Spleen (tissue), 11 donors: ENCODE data around the gene SYT14. TPM values are rescaled to one million over a fixed set of nuclear protein-coding genes. Genes with fewer than 3 reads are reported as not detected.
"Not testable (repeated sequence)": the region's sequence is repeated elsewhere in the genome, so short reads cannot be mapped to it uniquely, and the experiment has no call there.

Source experiments
- DNase-seq: peaks from one replicate; pipeline ENCODE4 v3.0.0-alpha.2; 2020
- H3K27ac ChIP-seq, 8 donors: fragments of 200-600 bp; sonication (generic) in 7 of 8; 1 replicate in 4 of 8; 2 replicates in 4 of 8; pipeline versions ENCODE4 v1.5.0 to v1.8.0; 2016 to 2021; ENCODE audit warnings: inconsistent platforms in 4 of 8, mild to moderate bottlenecking in 4 of 8, moderate library complexity in 1 of 8
- H3K27me3 ChIP-seq, 7 donors: fragments of 200-600 bp; sonication (generic) in 6 of 7; replicated peaks in 1 of 7; 1 replicate in 4 of 7; 2 replicates in 3 of 7; pipeline versions ENCODE4 v1.5.0 to v1.8.0; 2016 to 2021; ENCODE audit warnings: inconsistent platforms in 3 of 7, mild to moderate bottlenecking in 1 of 7
- H3K36me3 ChIP-seq, 6 donors: fragments of 200-600 bp; sonication (generic) in 5 of 6; 1 replicate in 4 of 6; 2 replicates in 2 of 6; pipeline versions ENCODE4 v1.5.0 to v1.8.0; 2016 to 2021; ENCODE audit warnings: inconsistent platforms in 2 of 6
- H3K4me1 ChIP-seq, 6 donors: fragments of 200-600 bp; sonication (generic) in 5 of 6; 1 replicate in 3 of 6; 2 replicates in 3 of 6; pipeline versions ENCODE4 v1.5.0 to v1.8.0; 2016 to 2021; ENCODE audit warnings: inconsistent platforms in 3 of 6
- H3K4me3 ChIP-seq, 8 donors: fragments of 200-600 bp; sonication (generic) in 7 of 8; 1 replicate in 4 of 8; 2 replicates in 4 of 8; pipeline versions ENCODE4 v1.5.0 to v1.8.0; 2016 to 2021; ENCODE audit warnings: inconsistent platforms in 4 of 8, mild to moderate bottlenecking in 4 of 8, moderate library complexity in 2 of 8
- H3K9me3 ChIP-seq, 8 donors: fragments of 200-600 bp; sonication (generic) in 7 of 8; 1 replicate in 4 of 8; 2 replicates in 4 of 8; pipeline versions ENCODE4 v1.5.0 to v1.8.0; 2016 to 2021; ENCODE audit warnings: inconsistent platforms in 4 of 8
- POLR2A ChIP-seq, 3 donors: fragments of 450-650 bp; IDR thresholded peaks; one replicate each; pipeline ENCODE4 v1.5.1; 2017; ENCODE audit warnings: antibody characterized with exemption in 3 of 3, mild to moderate bottlenecking in 1 of 3
- POLR2AphosphoS5 ChIP-seq, 3 donors: sonication (generic); formaldehyde crosslinking; IDR thresholded peaks; one replicate each; pipeline ENCODE4 v1.5.1; 2017; ENCODE audit warnings: antibody characterized with exemption in 3 of 3
- WGBS, 5 donors: extraction: QIAGEN DNeasy Blood & Tissue Kit in 3 of 5; methylation state at CpG; one replicate each; pipeline versions ENCODE4 v1.1.5 to v1.1.7; 2013 to 2018; 5-methylcytosine and 5-hydroxymethylcytosine counted together
- intact Hi-C: fragments of 100-400 bp; cut with DNase I; formaldehyde crosslinking; loops from one replicate; pipeline ENCODE4 v1.15.0; 2023; ENCODE audit warnings: low total_unique reads
- polyA plus RNA-seq, 3 donors: library from polyadenylated mRNA; stranded (reverse); fragments of 200-250 nt; gene quantifications; one replicate each; pipeline ENCODE4 v1.2.1, GENCODE V29; 2013
- total RNA-seq, 7 donors: library from RNA; depleted of rRNA in 3 of 7; stranded (reverse); fragments of >200 nt in 3 of 7; fragmentation: NEBNext Ultra II Directional in 4 of 7; extraction: Animal tissue kit (Norgen Biotek cat#: 25700) in 4 of 7; gene quantifications; one replicate each; pipeline versions ENCODE4 v1.1.0 to v1.2.1, GENCODE V29; 2016 to 2021
- TF ChIP-seq, protein P1 (sequence below), 11 experiments: fragments of 200-600 bp in 7 of 11; fragments of 450-650 bp in 4 of 11; sonication (generic) in 4 of 11; IDR thresholded peaks in 8 of 11; conservative IDR thresholded peaks in 3 of 11; 1 replicate in 7 of 11; 2 replicates in 4 of 11; pipeline versions ENCODE4 v1.4.0 to v1.8.0; 2016 to 2021; ENCODE audit warnings: antibody characterized with exemption in 11 of 11, inconsistent platforms in 4 of 11, mild to moderate bottlenecking in 1 of 11
- donor health status: healthy with polysubstance abuse.
- donor health status: DM: no; HTN: no; CAD: no; lungs with moderate emphysema.
- donor health status: DM: no; HTN: no; CAD: no.
- donor health status: Bipolar disorder and iron deficiency.
- donor health status: healthy.
- donor health status: DM: no; HTN: no; CAD: no.
- donor health status: DM: yes; HTN: yes; CAD: no.

Gene SYT14
- total and polyA plus RNA-seq, 10 donors = under 0.01 TPM; not detected in 9

DNA sequence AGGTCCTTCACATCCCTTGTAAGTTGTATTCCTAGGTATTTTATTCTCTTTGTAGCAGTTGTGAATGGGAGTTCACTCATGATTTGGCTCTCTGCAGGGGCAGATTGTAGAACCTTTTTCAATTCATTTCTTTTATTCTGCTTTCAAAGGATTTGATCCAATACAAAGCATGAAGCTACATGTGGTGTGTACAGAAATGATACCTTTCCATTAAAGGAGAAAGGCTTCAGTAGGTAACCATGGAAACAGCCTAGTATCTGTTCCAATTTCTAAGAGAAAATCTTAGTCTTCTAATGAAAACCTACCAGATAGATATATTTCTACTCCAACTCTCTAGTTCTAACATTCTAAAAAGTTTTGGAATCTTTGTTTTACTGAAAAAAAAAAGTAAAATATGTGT is 105.0 kb downstream of the SYT14 start:
- Histone ChIP-seq H3K27me3 (no peaks in the 10 kb centered on the region), H3K36me3 (no peaks in the 10 kb centered on the region), H3K4me3 (no peak overlapping the region), H3K9me3 (peaks cover 0 to 29% (median 19%) of the 10 kb centered on the region in 8 donors), H3K27ac (no peak overlapping the region), H3K4me1 (no peaks in the 10 kb centered on the region)
- intact Hi-C loops = no loop called here
- TF ChIP-seq POLR2A (IDR thresholded peaks at IDR 0.05) (no peak), POLR2AphosphoS5 (IDR thresholded peaks at IDR 0.05) (no peak)
- TF ChIP-seq, protein P1, sequence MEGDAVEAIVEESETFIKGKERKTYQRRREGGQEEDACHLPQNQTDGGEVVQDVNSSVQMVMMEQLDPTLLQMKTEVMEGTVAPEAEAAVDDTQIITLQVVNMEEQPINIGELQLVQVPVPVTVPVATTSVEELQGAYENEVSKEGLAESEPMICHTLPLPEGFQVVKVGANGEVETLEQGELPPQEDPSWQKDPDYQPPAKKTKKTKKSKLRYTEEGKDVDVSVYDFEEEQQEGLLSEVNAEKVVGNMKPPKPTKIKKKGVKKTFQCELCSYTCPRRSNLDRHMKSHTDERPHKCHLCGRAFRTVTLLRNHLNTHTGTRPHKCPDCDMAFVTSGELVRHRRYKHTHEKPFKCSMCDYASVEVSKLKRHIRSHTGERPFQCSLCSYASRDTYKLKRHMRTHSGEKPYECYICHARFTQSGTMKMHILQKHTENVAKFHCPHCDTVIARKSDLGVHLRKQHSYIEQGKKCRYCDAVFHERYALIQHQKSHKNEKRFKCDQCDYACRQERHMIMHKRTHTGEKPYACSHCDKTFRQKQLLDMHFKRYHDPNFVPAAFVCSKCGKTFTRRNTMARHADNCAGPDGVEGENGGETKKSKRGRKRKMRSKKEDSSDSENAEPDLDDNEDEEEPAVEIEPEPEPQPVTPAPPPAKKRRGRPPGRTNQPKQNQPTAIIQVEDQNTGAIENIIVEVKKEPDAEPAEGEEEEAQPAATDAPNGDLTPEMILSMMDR (IDR thresholded peaks at IDR 0.05 in 8 of 11, conservative IDR thresholded peaks at IDR 0.05 in 3 of 11) = no peak
- DNase-seq = no peak

DNA sequence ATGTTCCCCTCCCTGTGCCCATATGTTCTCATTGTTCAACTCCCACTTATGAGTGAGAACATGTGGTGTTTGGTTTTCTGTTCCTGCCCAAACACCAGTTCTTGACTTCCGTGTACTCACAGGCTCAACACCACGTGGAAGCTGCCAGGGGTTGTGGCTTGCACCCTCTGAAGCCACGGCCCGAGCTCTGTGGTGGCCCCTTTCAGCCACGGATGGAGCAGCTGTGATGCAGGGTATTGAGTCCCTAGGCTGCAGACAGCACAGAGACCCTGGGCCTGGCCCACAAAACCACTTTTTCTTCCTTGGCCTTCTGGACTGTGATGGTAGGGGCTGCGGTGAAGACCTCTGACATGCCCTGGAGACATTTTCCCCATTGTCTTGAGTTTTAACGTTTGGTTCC is 111.6 kb downstream of the SYT14 start:
- 73 to 84% (median 82%) methylated on average over 7 of the region's 7 CpGs for WGBS, 5 donors
- no peaks in the 10 kb centered on the region for H3K4me1 ChIP-seq
- intact Hi-C loops = no loop called here
- TF ChIP-seq POLR2A (IDR thresholded peaks at IDR 0.05) = no peak
- no peak for TF ChIP-seq POLR2AphosphoS5 (IDR thresholded peaks at IDR 0.05)
- TF ChIP-seq, protein P1 (IDR thresholded peaks at IDR 0.05 in 8 of 11, conservative IDR thresholded peaks at IDR 0.05 in 3 of 11) = no peak
- H3K27ac ChIP-seq = no peak overlapping the region
- peaks cover 0 to 4% (median 0%) of the 10 kb centered on the region in 7 donors for H3K27me3 ChIP-seq
- H3K9me3 ChIP-seq = peaks cover 0 to 10% (median 0%) of the 10 kb centered on the region in 8 donors
- H3K36me3 ChIP-seq = no peaks in the 10 kb centered on the region
- DNase-seq = no peak
- H3K4me3 ChIP-seq = no peak overlapping the region

DNA sequence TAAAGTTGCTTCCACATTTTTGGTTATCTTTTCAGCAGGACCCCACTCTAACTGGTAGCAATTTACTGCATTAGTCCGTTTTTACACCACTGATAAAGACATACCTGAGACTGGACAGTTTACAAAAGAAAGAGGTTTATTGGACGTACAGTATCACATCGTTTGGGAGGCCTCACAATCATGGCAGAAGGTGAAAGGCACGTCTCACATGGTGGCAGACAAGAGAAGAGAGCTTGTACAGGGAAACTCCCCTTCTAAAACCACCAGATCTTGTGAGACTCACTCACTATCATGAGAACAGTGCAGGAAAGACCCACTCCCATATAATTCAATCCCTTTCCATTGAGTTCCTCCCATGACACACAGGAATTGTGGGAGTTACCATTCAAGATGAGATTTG is 112.5 kb downstream of the SYT14 start:
- intact Hi-C loops, H3K36me3 ChIP-seq, H3K27ac ChIP-seq, H3K27me3 ChIP-seq, H3K9me3 ChIP-seq, DNase-seq, H3K4me3 ChIP-seq, H3K4me1 ChIP-seq: not testable (repeated sequence)
- WGBS, 5 donors = 47 to 72% (median 64%) methylated on average over 4 of the region's 4 CpGs

DNA sequence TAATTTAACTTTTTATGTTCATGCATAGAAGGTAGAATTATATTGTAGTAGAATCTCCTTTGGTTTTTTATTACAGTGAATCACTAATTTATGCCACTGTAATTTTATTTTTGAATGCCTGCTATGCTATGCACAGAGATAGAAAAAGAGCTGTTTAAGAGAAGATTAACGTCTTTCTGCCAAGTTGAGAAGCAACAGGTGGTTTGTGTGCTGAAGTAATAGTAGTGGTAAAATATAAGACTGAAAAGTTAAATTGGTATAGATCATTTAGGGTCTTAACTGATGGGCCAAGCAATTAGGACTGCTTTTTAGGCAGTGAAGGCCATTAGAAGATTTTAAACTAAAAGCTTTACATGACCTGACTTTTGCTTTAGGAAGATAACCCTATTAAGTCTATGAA is 115.1 kb downstream of the SYT14 start:
- WGBS, 5 donors = 63 to 70% (median 66%) methylated on average over 1 of the region's 1 CpG
- no peak for DNase-seq
- no peaks in the 10 kb centered on the region for H3K4me1 ChIP-seq
- TF ChIP-seq, protein P1 (IDR thresholded peaks at IDR 0.05 in 8 of 11, conservative IDR thresholded peaks at IDR 0.05 in 3 of 11) = no peak
- TF ChIP-seq POLR2A (IDR thresholded peaks at IDR 0.05) (no peak), POLR2AphosphoS5 (IDR thresholded peaks at IDR 0.05) (no peak)
- H3K36me3 ChIP-seq = no peaks in the 10 kb centered on the region
- peaks cover 0 to 8% (median 0%) of the 10 kb centered on the region in 7 donors for H3K27me3 ChIP-seq
- H3K4me3 ChIP-seq = no peak overlapping the region
- H3K27ac ChIP-seq = no peak overlapping the region
- peaks cover 0 to 9% (median 0%) of the 10 kb centered on the region in 8 donors for H3K9me3 ChIP-seq
- intact Hi-C loops = no loop called here

DNA sequence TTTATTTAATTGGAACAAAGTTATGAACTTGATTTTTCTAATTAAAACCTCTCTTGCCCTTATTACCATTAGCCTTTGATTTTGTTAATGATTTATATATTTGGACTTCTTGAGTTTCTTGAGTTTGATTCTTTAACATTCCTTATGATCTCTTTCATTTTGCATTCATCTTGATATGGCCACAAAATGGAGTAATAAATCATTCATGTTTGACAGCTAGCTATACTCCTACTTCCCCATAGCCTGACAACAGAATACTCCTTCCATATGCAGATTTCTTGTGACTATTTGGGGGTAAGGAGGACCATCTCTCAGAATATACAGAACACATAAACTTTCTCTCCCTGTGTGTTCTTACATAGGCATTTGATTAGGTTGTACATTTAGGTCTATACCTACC is 119.6 kb downstream of the SYT14 start:
- Histone ChIP-seq H3K36me3 (no peaks in the 10 kb centered on the region), H3K27me3 (peaks cover 0 to 4% (median 0%) of the 10 kb centered on the region in 7 donors), H3K27ac (no peak overlapping the region), H3K4me3 (no peak overlapping the region), H3K9me3 (no peaks in the 10 kb centered on the region), H3K4me1 (no peaks in the 10 kb centered on the region)
- TF ChIP-seq POLR2AphosphoS5 (IDR thresholded peaks at IDR 0.05) (no peak), POLR2A (IDR thresholded peaks at IDR 0.05) (no peak)
- TF ChIP-seq, protein P1 (IDR thresholded peaks at IDR 0.05 in 8 of 11, conservative IDR thresholded peaks at IDR 0.05 in 3 of 11) = no peak
- no peak for DNase-seq
- intact Hi-C loops = no loop called here
